D721Med (cell line): ENCODE measurements around the gene SPATA31D3.

Experiments used
- DNase-seq: peaks from one replicate; pipeline ENCODE4 v3.0.0; 2011; ENCODE audit warnings: low spot score; ENCODE audit not compliant: insufficient read length
- FAIRE-seq: peaks from 2 replicates; lab custom pipeline; 2011; peaks lifted over from hg19 to GRCh38; lab: Jason Lieb, UNC
- TF ChIP-seq, protein P1 (sequence below): IDR thresholded peaks from 2 replicates; pipeline ENCODE4 v1.5.1; 2012; ENCODE audit warnings: mild to moderate bottlenecking, control low read depth; ENCODE audit not compliant: insufficient read depth; ENCODE audit errors: missing control alignments

The SPATA31D3 gene

GRCh38 chr9:81964218-81965171 lies 21.2 kb downstream of the SPATA31D3 start:
- DNase-seq = no peak
- TF ChIP-seq, protein P1, sequence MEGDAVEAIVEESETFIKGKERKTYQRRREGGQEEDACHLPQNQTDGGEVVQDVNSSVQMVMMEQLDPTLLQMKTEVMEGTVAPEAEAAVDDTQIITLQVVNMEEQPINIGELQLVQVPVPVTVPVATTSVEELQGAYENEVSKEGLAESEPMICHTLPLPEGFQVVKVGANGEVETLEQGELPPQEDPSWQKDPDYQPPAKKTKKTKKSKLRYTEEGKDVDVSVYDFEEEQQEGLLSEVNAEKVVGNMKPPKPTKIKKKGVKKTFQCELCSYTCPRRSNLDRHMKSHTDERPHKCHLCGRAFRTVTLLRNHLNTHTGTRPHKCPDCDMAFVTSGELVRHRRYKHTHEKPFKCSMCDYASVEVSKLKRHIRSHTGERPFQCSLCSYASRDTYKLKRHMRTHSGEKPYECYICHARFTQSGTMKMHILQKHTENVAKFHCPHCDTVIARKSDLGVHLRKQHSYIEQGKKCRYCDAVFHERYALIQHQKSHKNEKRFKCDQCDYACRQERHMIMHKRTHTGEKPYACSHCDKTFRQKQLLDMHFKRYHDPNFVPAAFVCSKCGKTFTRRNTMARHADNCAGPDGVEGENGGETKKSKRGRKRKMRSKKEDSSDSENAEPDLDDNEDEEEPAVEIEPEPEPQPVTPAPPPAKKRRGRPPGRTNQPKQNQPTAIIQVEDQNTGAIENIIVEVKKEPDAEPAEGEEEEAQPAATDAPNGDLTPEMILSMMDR = no peak
- FAIRE-seq = no peak

GRCh38 chr9:81968026-81968425 lies 24.7 kb downstream of the SPATA31D3 start:
- FAIRE-seq (no peak), DNase-seq (no peak)
- TF ChIP-seq, protein P1 = no peak

- TF ChIP-seq, protein P1 = no peak
- no peak for FAIRE-seq
- DNase-seq = no peak
Observed at GRCh38 chr9:81969971-81970370, 26.7 kb downstream of the SPATA31D3 start.

GRCh38 chr9:81971727-81972126 lies 28.4 kb downstream of the SPATA31D3 start:
- FAIRE-seq = no peak
- DNase-seq = no peak
- TF ChIP-seq, protein P1 = no peak

GRCh38 chr9:81974764-81975163 lies 31.5 kb downstream of the SPATA31D3 start:
- DNase-seq (no peak), FAIRE-seq (no peak)
- TF ChIP-seq, protein P1 = no peak

DNA sequence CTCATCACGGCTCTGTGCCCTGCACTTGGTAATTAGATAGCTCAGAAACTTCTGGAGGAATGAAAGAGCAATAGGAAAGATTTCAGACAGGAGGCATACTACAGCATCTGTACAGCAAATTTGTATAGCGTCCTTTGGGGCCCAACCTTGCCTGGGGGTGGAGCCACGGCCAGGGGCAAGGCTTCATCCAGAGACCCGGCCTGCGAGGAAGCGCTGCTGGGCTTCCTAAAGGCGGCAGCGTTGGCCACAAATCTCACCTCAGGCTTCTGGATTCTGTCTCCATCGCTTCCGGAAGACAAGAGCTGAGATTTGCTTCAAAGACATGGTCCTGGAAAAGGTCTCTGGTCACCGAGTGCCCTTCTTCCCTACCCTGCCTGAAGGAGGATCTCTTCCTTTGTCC lies 33.1 kb downstream of the SPATA31D3 start:
- TF ChIP-seq, protein P1 = no peak
- FAIRE-seq (no peak), DNase-seq (no peak)

DNA sequence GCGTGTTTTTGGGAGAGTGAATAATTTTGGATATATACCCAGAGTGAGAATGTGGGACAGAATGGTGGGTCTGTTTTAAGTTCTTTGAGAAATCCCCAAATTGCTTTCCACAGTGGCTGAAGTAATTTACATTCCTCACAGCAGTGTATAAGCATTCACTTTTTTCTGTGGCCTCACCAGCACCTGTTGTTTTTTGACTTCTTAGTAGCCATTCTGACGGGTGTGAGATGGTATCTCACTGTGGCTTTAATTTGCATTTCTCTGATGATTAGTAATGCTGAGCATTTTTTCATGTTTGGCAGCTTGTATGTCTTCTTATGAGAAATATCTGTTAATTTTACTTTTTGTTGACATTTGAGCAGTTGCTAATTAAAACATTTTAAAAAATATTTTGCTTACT lies 35.9 kb downstream of the SPATA31D3 start:
- TF ChIP-seq, protein P1 = no peak
- FAIRE-seq (no peak), DNase-seq (no peak)
